GM12878 (cell line): ENCODE results near the gene MBD2. TPM values are rescaled to one million over a fixed set of nuclear protein-coding genes. Genes with fewer than 3 reads are reported as not detected.

ENCODE experiments used
- ATAC-seq: fragments of 200-7000 bp; cut with Tn5 transposase; 3 replicates; pipeline ENCODE4 v1.9.1; 2020; ENCODE audit warnings: mild to moderate bottlenecking, moderate library complexity
- BruUV-seq: library from RNA; stranded (reverse); fragments of 400-500 nt; replicated peaks from 2 replicates; lab custom pipeline; 2021; lab: Mats Ljungman, UMichigan
- CTCF ChIA-PET: fragments of 300-600 bp; sonication (Branson Sonifier 250); formaldehyde crosslinking; extraction: SDS; loops from one replicate; lab custom pipeline; 2021; ENCODE audit warnings: inconsistent platforms; lab: Yijun Ruan, JAX
- POLR2A ChIA-PET: fragments of 350-600 bp; formaldehyde crosslinking; extraction: SDS; loops from one replicate; lab custom pipeline; 2021; ENCODE audit warnings: inconsistent platforms; lab: Charles Lee
- RAD21 ChIA-PET: fragments of 300-600 bp; sonication (Branson Sonifier 250); formaldehyde crosslinking; loops from one replicate; lab custom pipeline; 2023; ENCODE audit warnings: antibody characterized with exemption; ENCODE audit not compliant: unreplicated experiment; lab: Charles Lee
- SMC1A ChIA-PET: fragments of 300-600 bp; sonication (Branson Sonifier 250); formaldehyde crosslinking; loops from one replicate; lab custom pipeline; 2023; ENCODE audit not compliant: unreplicated experiment, uncharacterized antibody; lab: Charles Lee
- DNase-seq: peaks from one replicate; pipeline ENCODE4 v3.0.0-alpha.2; 2011; ENCODE audit warnings: low read depth, low spot score
- FAIRE-seq: peaks from 3 replicates; lab custom pipeline; 2011; peaks lifted over from hg19 to GRCh38; lab: Jason Lieb, UNC
- H2AFZ ChIP-seq: 2 replicates; pipeline ENCODE4 v1.6.0; 2011; ENCODE audit warnings: low read depth, low read length, control low read depth; ENCODE audit not compliant: control insufficient read depth
- H3K27ac ChIP-seq: 2 replicates; pipeline ENCODE4 v1.5.1; 2011; ENCODE audit warnings: control low read depth; ENCODE audit not compliant: control insufficient read depth, insufficient read depth
- H3K27me3 ChIP-seq, 2 experiments: replicated peaks in 1 of 2; 2 replicates each; pipeline versions ENCODE4 v1.6.0 to v1.6.1; 2011; ENCODE audit warnings: low read length in 1 of 2; ENCODE audit not compliant: control insufficient read depth in 2 of 2, insufficient read depth in 2 of 2
- H3K36me3 ChIP-seq, 2 experiments: 2 replicates each; pipeline ENCODE4 v1.5.1; 2011; ENCODE audit warnings: low read length in 1 of 2; ENCODE audit not compliant: control insufficient read depth in 2 of 2, insufficient read depth in 2 of 2
- H3K4me1 ChIP-seq: 2 replicates; pipeline ENCODE4 v1.6.1; 2011; ENCODE audit warnings: mild to moderate bottlenecking, low read length, moderate library complexity, mixed read lengths; ENCODE audit not compliant: control insufficient read depth, insufficient read depth
- H3K4me2 ChIP-seq: 2 replicates; pipeline ENCODE4 v1.6.0; 2011; ENCODE audit warnings: control low read depth; ENCODE audit not compliant: control insufficient read depth, insufficient read depth
- H3K4me3 ChIP-seq: fragments of 200-600 bp; sonication (generic); 2 replicates; pipeline ENCODE4 v1.5.1; 2016
- H3K79me2 ChIP-seq: 2 replicates; pipeline ENCODE4 v1.6.0; 2011; ENCODE audit warnings: low read length; ENCODE audit not compliant: control insufficient read depth, insufficient read depth
- H3K9ac ChIP-seq: 2 replicates; pipeline ENCODE4 v1.8.0; 2011; ENCODE audit warnings: low read length, control low read depth, mixed read lengths; ENCODE audit not compliant: control insufficient read depth, insufficient read depth
- H3K9me3 ChIP-seq: replicated peaks from 3 replicates; pipeline ENCODE4 v1.5.1; 2011; ENCODE audit warnings: mild to moderate bottlenecking, low read length; ENCODE audit not compliant: control insufficient read depth, insufficient read depth
- H4K20me1 ChIP-seq: 2 replicates; pipeline ENCODE4 v1.6.0; 2011; ENCODE audit not compliant: control insufficient read depth, insufficient read depth
- JUNB ChIP-seq: IDR thresholded peaks from 2 replicates; pipeline ENCODE4 v1.6.1; 2016; ENCODE audit warnings: antibody characterized with exemption, mild to moderate bottlenecking
- WGBS: methylation state at CpG from one replicate; pipeline ENCODE4 v1.1.6; 2016; ENCODE audit warnings: low lambda C conversion rate; ENCODE audit not compliant: insufficient replicate concordance, insufficient coverage; ENCODE audit errors: missing lambda C conversion rate; 5-methylcytosine and 5-hydroxymethylcytosine counted together
- in situ Hi-C: fragments of 300-500 bp; cut with MboI; formaldehyde crosslinking; loops from 9 replicates; pipeline ENCODE4 v1.14.3; 2018; ENCODE audit warnings: mixed read lengths
- intact Hi-C: fragments of 100-400 bp; cut with micrococcal nuclease; formaldehyde crosslinking; loops from one replicate; pipeline ENCODE4 v1.14.2; 2022; ENCODE audit not compliant: unreplicated experiment
- polyA plus RNA-seq, 11 experiments: library from polyadenylated mRNA; depleted of rRNA in 4 of 11; unstranded in 6 of 11; stranded (reverse) in 5 of 11; fragments of >200 nt; fragmentation: Nextera tagmentation in 4 of 11; fragmentation: Illumina TruSeq in 1 of 11; extraction: Ambion mirVana in 4 of 11; extraction: Trizol in 1 of 11; gene quantifications; 1 replicate in 1 of 11; 2 replicates in 10 of 11; pipeline versions ENCODE4 v1.2.1 to v1.2.3, GENCODE V29; 2011 to 2016; ENCODE audit warnings: inconsistent platforms in 2 of 11, missing spikeins in 2 of 11, low read depth in 1 of 11
- total RNA-seq, 4 experiments: library from RNA; depleted of rRNA in 3 of 4; stranded (reverse); fragments of >200 nt in 3 of 4; fragmentation: Illumina TruSeq in 1 of 4; extraction: Trizol in 1 of 4; gene quantifications; 2 replicates each; pipeline versions ENCODE4 v1.2.1 to v1.2.3, GENCODE V29; 2013 to 2021
- TF ChIP-seq, protein P1 (sequence below): fragments of 450-650 bp; IDR thresholded peaks from 2 replicates; pipeline ENCODE4 v1.6.1; 2017; ENCODE audit warnings: mild to moderate bottlenecking, moderate library complexity
- TF ChIP-seq, protein P2 (sequence below): fragments of 450-650 bp; IDR thresholded peaks from 2 replicates; pipeline ENCODE4 v1.6.1; 2017; ENCODE audit warnings: low read depth, mild to moderate bottlenecking, moderate library complexity

The MBD2 gene
- total and polyA plus RNA-seq, 10 of the 15 experiments (the other 5 are each of a cell fraction or from before 2014, with no cell fraction given), result 24.1 to 276 (median 57.9) TPM

DNA sequence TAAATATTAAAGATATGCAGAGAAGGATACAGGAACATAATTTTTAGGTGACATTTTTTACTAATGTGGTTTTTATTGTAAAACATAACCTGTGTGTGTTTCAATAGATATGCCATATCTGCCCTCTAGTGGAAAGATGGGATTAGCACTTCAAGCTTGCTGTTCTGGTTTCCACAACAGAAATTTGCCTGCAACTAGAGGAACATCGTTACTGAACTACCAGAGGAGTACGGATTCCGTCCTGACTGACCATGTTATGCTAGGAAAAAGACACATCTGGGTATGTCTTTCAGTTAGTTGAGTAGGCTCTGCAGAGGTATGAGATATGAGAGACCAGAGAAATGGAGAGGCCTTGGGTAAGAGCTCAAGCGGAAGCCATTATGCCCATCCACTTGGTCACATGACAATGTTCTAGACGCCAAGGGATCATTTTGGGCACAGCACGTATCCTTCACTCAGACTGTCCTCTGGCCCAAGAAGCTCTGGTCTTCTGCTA lies 104.9 kb downstream of the MBD2 start (continued):
- TF ChIP-seq, protein P1, sequence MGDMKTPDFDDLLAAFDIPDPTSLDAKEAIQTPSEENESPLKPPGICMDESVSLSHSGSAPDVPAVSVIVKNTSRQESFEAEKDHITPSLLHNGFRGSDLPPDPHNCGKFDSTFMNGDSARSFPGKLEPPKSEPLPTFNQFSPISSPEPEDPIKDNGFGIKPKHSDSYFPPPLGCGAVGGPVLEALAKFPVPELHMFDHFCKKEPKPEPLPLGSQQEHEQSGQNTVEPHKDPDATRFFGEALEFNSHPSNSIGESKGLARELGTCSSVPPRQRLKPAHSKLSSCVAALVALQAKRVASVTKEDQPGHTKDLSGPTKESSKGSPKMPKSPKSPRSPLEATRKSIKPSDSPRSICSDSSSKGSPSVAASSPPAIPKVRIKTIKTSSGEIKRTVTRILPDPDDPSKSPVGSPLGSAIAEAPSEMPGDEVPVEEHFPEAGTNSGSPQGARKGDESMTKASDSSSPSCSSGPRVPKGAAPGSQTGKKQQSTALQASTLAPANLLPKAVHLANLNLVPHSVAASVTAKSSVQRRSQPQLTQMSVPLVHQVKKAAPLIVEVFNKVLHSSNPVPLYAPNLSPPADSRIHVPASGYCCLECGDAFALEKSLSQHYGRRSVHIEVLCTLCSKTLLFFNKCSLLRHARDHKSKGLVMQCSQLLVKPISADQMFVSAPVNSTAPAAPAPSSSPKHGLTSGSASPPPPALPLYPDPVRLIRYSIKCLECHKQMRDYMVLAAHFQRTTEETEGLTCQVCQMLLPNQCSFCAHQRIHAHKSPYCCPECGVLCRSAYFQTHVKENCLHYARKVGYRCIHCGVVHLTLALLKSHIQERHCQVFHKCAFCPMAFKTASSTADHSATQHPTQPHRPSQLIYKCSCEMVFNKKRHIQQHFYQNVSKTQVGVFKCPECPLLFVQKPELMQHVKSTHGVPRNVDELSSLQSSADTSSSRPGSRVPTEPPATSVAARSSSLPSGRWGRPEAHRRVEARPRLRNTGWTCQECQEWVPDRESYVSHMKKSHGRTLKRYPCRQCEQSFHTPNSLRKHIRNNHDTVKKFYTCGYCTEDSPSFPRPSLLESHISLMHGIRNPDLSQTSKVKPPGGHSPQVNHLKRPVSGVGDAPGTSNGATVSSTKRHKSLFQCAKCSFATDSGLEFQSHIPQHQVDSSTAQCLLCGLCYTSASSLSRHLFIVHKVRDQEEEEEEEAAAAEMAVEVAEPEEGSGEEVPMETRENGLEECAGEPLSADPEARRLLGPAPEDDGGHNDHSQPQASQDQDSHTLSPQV, result 0 out of 2 replicates have a peak, but pooled peaks have one; percentile 62

DNA sequence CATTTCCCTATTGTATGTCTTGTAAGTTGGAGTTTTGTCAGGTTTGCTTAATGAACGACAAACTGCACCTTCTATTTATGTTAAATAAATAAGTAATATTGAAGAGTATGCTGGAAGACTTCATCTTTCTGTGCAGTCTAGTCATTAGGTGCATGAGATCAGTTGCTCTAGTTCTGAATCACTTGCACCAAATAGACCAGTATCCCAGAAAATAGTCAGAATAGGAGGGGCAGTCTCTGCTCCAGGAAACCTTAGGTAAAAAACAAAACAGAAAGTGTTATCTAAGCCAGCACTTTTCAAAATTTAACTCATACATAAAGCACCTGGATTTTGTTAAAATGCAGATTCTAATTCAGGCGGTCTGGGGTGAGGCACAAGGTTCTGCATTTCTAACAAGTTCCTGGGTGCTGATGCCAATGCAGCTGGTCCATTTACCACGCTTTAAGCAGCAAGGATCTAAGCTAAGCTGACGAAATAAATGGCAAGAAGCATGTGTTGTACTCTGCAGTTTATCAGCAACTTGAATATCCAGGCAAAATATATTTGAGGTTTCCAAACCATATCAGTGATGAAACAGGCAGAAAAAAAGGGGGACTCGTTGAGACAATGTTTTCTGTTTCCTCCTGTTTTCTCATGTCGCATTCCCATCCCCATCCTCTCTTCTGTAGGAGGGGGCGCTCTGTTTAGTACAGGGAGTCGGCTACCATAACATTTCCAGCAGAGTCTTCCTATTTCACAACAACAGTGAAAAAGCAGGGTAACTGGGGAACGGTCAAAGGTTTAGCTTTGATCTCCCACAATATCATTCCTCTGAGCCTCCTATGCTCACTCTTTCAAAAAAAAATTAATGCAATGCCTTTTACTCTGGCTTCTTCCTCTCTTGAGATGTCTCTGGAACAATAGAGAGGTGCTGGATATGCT lies 106.4 kb downstream of the MBD2 start:
- no peak overlapping the region for H2AFZ ChIP-seq
- ATAC-seq, result no peak
- no peaks in the 10 kb centered on the region for H3K27me3 ChIP-seq
- CTCF ChIA-PET, result interaction anchor here (0.6 to 7.5 kb wide), 9 partner anchors 11 to 1017 kb away, joined by 4 to 75 read pairs (median 12); no protein-coding TSS in a partner anchor
- in situ Hi-C loops (loop anchor here (5.0 kb wide), 2 partner anchors 211 to 551 kb away; no protein-coding TSS in a partner anchor), intact Hi-C loops (loop anchor here (5.0 kb wide), 1 partner anchor 554 kb away; no protein-coding TSS in a partner anchor)
- DNase-seq, result no peak
- H3K27ac ChIP-seq, result no peak overlapping the region
- no peaks in the 10 kb centered on the region for H3K36me3 ChIP-seq
- FAIRE-seq, result no peak
- no peaks in the 10 kb centered on the region for H3K79me2 ChIP-seq
- no peaks in the 10 kb centered on the region for H3K4me1 ChIP-seq
- BruUV-seq, result no TSS peak
- RAD21 ChIA-PET, result interaction anchor here (1.7 to 1.9 kb wide), 2 partner anchors 209 to 549 kb away, joined by 10 to 22 read pairs; no protein-coding TSS in a partner anchor
- no peaks in the 10 kb centered on the region for H4K20me1 ChIP-seq
- H3K9me3 ChIP-seq, result no peaks in the 10 kb centered on the region
- WGBS, result 55% methylated on average over 9 of the region's 9 CpGs
- no peak overlapping the region for H3K4me3 ChIP-seq
- peak; percentile 34; the same call in 1 of the 2 replicates for TF ChIP-seq JUNB
- TF ChIP-seq, protein P2, sequence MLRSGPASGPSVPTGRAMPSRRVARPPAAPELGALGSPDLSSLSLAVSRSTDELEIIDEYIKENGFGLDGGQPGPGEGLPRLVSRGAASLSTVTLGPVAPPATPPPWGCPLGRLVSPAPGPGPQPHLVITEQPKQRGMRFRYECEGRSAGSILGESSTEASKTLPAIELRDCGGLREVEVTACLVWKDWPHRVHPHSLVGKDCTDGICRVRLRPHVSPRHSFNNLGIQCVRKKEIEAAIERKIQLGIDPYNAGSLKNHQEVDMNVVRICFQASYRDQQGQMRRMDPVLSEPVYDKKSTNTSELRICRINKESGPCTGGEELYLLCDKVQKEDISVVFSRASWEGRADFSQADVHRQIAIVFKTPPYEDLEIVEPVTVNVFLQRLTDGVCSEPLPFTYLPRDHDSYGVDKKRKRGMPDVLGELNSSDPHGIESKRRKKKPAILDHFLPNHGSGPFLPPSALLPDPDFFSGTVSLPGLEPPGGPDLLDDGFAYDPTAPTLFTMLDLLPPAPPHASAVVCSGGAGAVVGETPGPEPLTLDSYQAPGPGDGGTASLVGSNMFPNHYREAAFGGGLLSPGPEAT, result no peak
- SMC1A ChIA-PET, result interaction anchor here (1.3 to 1.8 kb wide), 3 partner anchors 10 to 549 kb away, joined by 3 to 18 read pairs (median 8); no protein-coding TSS in a partner anchor
- no peak overlapping the region for H3K9ac ChIP-seq
- POLR2A ChIA-PET, result no interaction called here
- no peak overlapping the region for H3K4me2 ChIP-seq
